Keratinocyte (primary cell): ENCODE measurements around the gene TNS3. TPM values are rescaled to one million over a fixed set of nuclear protein-coding genes. Genes with fewer than 3 reads are reported as not detected.

Experiments
- DNase-seq: peaks from one replicate; pipeline ENCODE4 v3.0.0-alpha.2; 2011; ENCODE audit warnings: low read depth, missing footprints, low spot score
- FAIRE-seq: peaks from 2 replicates; lab custom pipeline; 2011; peaks lifted over from hg19 to GRCh38; lab: Jason Lieb, UNC
- H2AFZ ChIP-seq: 2 replicates; pipeline ENCODE4 v1.6.0; 2012; ENCODE audit warnings: low read length, control low read depth, inconsistent platforms; ENCODE audit not compliant: control insufficient read depth
- H3K27ac ChIP-seq: 2 replicates; pipeline ENCODE4 v1.5.1; 2011; ENCODE audit warnings: low read length; ENCODE audit not compliant: control insufficient read depth, insufficient read depth
- H3K27me3 ChIP-seq: 3 replicates; pipeline ENCODE4 v1.6.0; 2011; ENCODE audit warnings: low read length; ENCODE audit not compliant: control insufficient read depth, insufficient read depth; ENCODE audit errors: extremely low read depth
- H3K36me3 ChIP-seq, 2 experiments: 2 replicates in 1 of 2; 3 replicates in 1 of 2; pipeline ENCODE4 v1.5.1; 2011; ENCODE audit warnings: low read length in 2 of 2, mild to moderate bottlenecking in 1 of 2; ENCODE audit not compliant: control insufficient read depth in 2 of 2, insufficient read depth in 2 of 2; ENCODE audit errors: extremely low read depth in 1 of 2
- H3K4me1 ChIP-seq: 3 replicates; pipeline ENCODE4 v1.5.1; 2011; ENCODE audit warnings: low read length; ENCODE audit not compliant: control insufficient read depth, insufficient read depth; ENCODE audit errors: extremely low read depth
- H3K4me2 ChIP-seq: 3 replicates; pipeline ENCODE4 v1.6.0; 2011; ENCODE audit warnings: low read depth, low read length; ENCODE audit not compliant: control insufficient read depth, insufficient read depth; ENCODE audit errors: extremely low read depth
- H3K4me3 ChIP-seq, 3 experiments: fragments of 200-600 bp in 1 of 3; sonication (generic) in 1 of 3; 2 replicates in 2 of 3; 3 replicates in 1 of 3; pipeline ENCODE4 v1.5.1; 2011 to 2016; ENCODE audit warnings: low read length in 3 of 3, mild to moderate bottlenecking in 3 of 3, control low read depth in 2 of 3, inconsistent platforms in 1 of 3, low read depth in 1 of 3, mixed read lengths in 1 of 3, mixed run types in 1 of 3, moderate library complexity in 1 of 3; ENCODE audit not compliant: control insufficient read depth in 2 of 3, insufficient read depth in 2 of 3; ENCODE audit errors: extremely low read depth in 1 of 3
- H3K79me2 ChIP-seq: 2 replicates; pipeline ENCODE4 v1.6.0; 2012; ENCODE audit warnings: low read length; ENCODE audit not compliant: control insufficient read depth, insufficient read depth
- H3K9ac ChIP-seq: 3 replicates; pipeline ENCODE4 v1.6.0; 2011; ENCODE audit warnings: low read length; ENCODE audit not compliant: control insufficient read depth, insufficient read depth; ENCODE audit errors: extremely low read depth
- H3K9me1 ChIP-seq: 3 replicates; pipeline ENCODE4 v1.6.0; 2011; ENCODE audit warnings: low read length; ENCODE audit not compliant: control insufficient read depth, insufficient read depth; ENCODE audit errors: extremely low read depth
- H3K9me3 ChIP-seq: 2 replicates; pipeline ENCODE4 v1.5.1; 2012; ENCODE audit warnings: low read depth, low read length; ENCODE audit not compliant: control insufficient read depth
- H4K20me1 ChIP-seq: 3 replicates; pipeline ENCODE4 v1.6.0; 2011; ENCODE audit warnings: low read length; ENCODE audit not compliant: control insufficient read depth, insufficient read depth; ENCODE audit errors: extremely low read depth
- CTCF ChIP-seq, 3 experiments: IDR thresholded peaks in 1 of 3; conservative IDR thresholded peaks in 1 of 3; optimal IDR thresholded peaks in 1 of 3; 2 replicates in 2 of 3; 3 replicates in 1 of 3; pipeline versions ENCODE3 to v1.5.1; 2011; ENCODE audit warnings: low read length in 3 of 3, mild to moderate bottlenecking in 3 of 3, moderate library complexity in 2 of 3, control low read depth in 1 of 3, inconsistent platforms in 1 of 3; ENCODE audit not compliant: insufficient read depth in 2 of 3; ENCODE audit errors: extremely low read depth in 1 of 3
- EZH2 ChIP-seq: IDR thresholded peaks from one replicate; pipeline ENCODE4 v1.6.1; 2012; ENCODE audit warnings: inconsistent platforms, mild to moderate bottlenecking, low read length, moderate library complexity
- dilution Hi-C: fragments of 300-500 bp; cut with MboI; formaldehyde crosslinking; loops from one replicate; pipeline ENCODE4 v1.7.0; 2020; ENCODE audit warnings: low sequenced_read_pairs; ENCODE audit not compliant: extremely low pct_ligation_motif_present
- polyA plus RNA-seq, 5 experiments: library from polyadenylated mRNA; depleted of rRNA in 3 of 5; stranded (reverse) in 3 of 5; stranded (forward) in 1 of 5; unstranded in 1 of 5; fragments of >200 nt; gene quantifications; 1 replicate in 1 of 5; 2 replicates in 3 of 5; 3 replicates in 1 of 5; pipeline versions ENCODE4 v1.2.1 to v1.2.3, GENCODE V29; 2011 to 2012; ENCODE audit warnings: missing spikeins in 2 of 5, low read depth in 1 of 5, low replicate concordance in 1 of 5

The TNS3 gene
- polyA plus RNA-seq, 1 donor (not counting 4 experiments of a cell fraction or from before 2014, with no cell fraction given), result 3.9 TPM

GRCh38 chr7:47255007-47255406 is 326.9 kb downstream of the TNS3 start:
- H3K36me3 ChIP-seq, result no peaks in the 10 kb centered on the region
- H3K4me1 ChIP-seq, result peaks cover 4% of the 10 kb centered on the region
- DNase-seq (no peak), FAIRE-seq (no peak)
- H3K27ac ChIP-seq, result no peak overlapping the region
- no peak overlapping the region for H2AFZ ChIP-seq
- H3K4me2 ChIP-seq, result no peak overlapping the region
- H3K9ac ChIP-seq, result no peak overlapping the region
- H3K9me1 ChIP-seq, result no peaks in the 10 kb centered on the region
- H3K9me3 ChIP-seq, result no peaks in the 10 kb centered on the region
- no peak for TF ChIP-seq EZH2
- no peak for TF ChIP-seq CTCF (optimal IDR thresholded peaks at IDR 0.05 in 1 of 3, IDR thresholded peaks at IDR 0.05 in 1 of 3, conservative IDR thresholded peaks at IDR 0.05 in 1 of 3; ENCODE audit: extremely low read depth in 1 of 3, insufficient read depth in 2 of 3, low read length in 3 of 3)
- no peaks in the 10 kb centered on the region for H3K27me3 ChIP-seq
- no peaks in the 10 kb centered on the region for H3K79me2 ChIP-seq
- no peaks in the 10 kb centered on the region for H4K20me1 ChIP-seq
- H3K4me3 ChIP-seq, result no peak overlapping the region
- dilution Hi-C loops, result no loop called here

- Histone ChIP-seq H3K27me3 (no peaks in the 10 kb centered on the region), H3K79me2 (no peaks in the 10 kb centered on the region), H3K9me1 (no peaks in the 10 kb centered on the region), H3K4me3 (peak overlapping the region; percentile 29 to 59 (median 49)), H3K4me1 (peaks cover 4% of the 10 kb centered on the region), H3K36me3 (no peaks in the 10 kb centered on the region), H3K27ac (no peak overlapping the region), H3K4me2 (peak overlapping the region; percentile 52), H2AFZ (peak overlapping the region; percentile 75), H3K9me3 (no peaks in the 10 kb centered on the region), H4K20me1 (no peaks in the 10 kb centered on the region), H3K9ac (peak overlapping the region; percentile 37)
- peak in 2 of 3 experiments; percentile 70 to 88 for TF ChIP-seq CTCF (optimal IDR thresholded peaks at IDR 0.05 in 1 of 3, IDR thresholded peaks at IDR 0.05 in 1 of 3, conservative IDR thresholded peaks at IDR 0.05 in 1 of 3; ENCODE audit: extremely low read depth in 1 of 3, insufficient read depth in 2 of 3, low read length in 3 of 3)
- TF ChIP-seq EZH2, result no peak
- DNase-seq, result no peak
- dilution Hi-C loops, result no loop called here
- no peak for FAIRE-seq
Measured at GRCh38 chr7:47254081-47254977, 327.6 kb downstream of the TNS3 start.
